Measurements from ENCODE around the gene ALK.

The ALK gene

GRCh38 chr2:29527947-29528346 lies 393.4 kb downstream of the ALK start:
- TF ChIP-seq CTCF (IDR thresholded peaks at IDR 0.05; ENCODE audit: low read depth, low read length) = no peak
- Histone ChIP-seq H3K27ac (no peak overlapping the region), H3K9me3 (ENCODE audit: severe bottlenecking) (no peaks in the 10 kb centered on the region), H3K36me3 (no peaks in the 10 kb centered on the region), H3K27me3 (ENCODE audit: insufficient read depth, low read depth, severe bottlenecking) (no peaks in the 10 kb centered on the region), H3K4me3 (ENCODE audit: low read depth, low read length) (no peak overlapping the region)
- no peak for DNase-seq

- H3K27me3 ChIP-seq (ENCODE audit: insufficient read depth, low read depth, severe bottlenecking) = no peaks in the 10 kb centered on the region
- no peak overlapping the region for H3K4me3 ChIP-seq (ENCODE audit: low read depth, low read length)
- H3K27ac ChIP-seq = no peak overlapping the region
- H3K9me3 ChIP-seq (ENCODE audit: severe bottlenecking) = no peaks in the 10 kb centered on the region
- TF ChIP-seq CTCF (IDR thresholded peaks at IDR 0.05; ENCODE audit: low read depth, low read length) = no peak
- no peak for DNase-seq
- H3K36me3 ChIP-seq = no peaks in the 10 kb centered on the region
Observed at GRCh38 chr2:29526587-29527586, 394.5 kb downstream of the ALK start.

GRCh38 chr2:29525921-29526320 lies 395.5 kb downstream of the ALK start:
- H3K36me3 ChIP-seq = no peaks in the 10 kb centered on the region
- no peak for TF ChIP-seq CTCF (IDR thresholded peaks at IDR 0.05; ENCODE audit: low read depth, low read length)
- no peak for DNase-seq
- H3K27ac ChIP-seq = no peak overlapping the region
- H3K4me3 ChIP-seq (ENCODE audit: low read depth, low read length) = no peak overlapping the region
- no peaks in the 10 kb centered on the region for H3K27me3 ChIP-seq (ENCODE audit: insufficient read depth, low read depth, severe bottlenecking)
- no peaks in the 10 kb centered on the region for H3K9me3 ChIP-seq (ENCODE audit: severe bottlenecking)

- TF ChIP-seq CTCF (IDR thresholded peaks at IDR 0.05; ENCODE audit: low read depth, low read length) = no peak
- H3K4me3 ChIP-seq (ENCODE audit: low read depth, low read length) = no peak overlapping the region
- no peak for DNase-seq
Observed at GRCh38 chr2:29524652-29525051, 396.7 kb downstream of the ALK start.

GRCh38 chr2:29522951-29523669 lies 398.3 kb downstream of the ALK start:
- Histone ChIP-seq H3K27me3 (ENCODE audit: insufficient read depth, low read depth, severe bottlenecking) (no peaks in the 10 kb centered on the region), H3K9me3 (ENCODE audit: severe bottlenecking) (no peaks in the 10 kb centered on the region), H3K27ac (no peak overlapping the region), H3K4me3 (ENCODE audit: low read depth, low read length) (no peak overlapping the region), H3K36me3 (no peaks in the 10 kb centered on the region)
- DNase-seq = no peak
- no peak for TF ChIP-seq CTCF (IDR thresholded peaks at IDR 0.05; ENCODE audit: low read depth, low read length)

More at GRCh38 chr2:29524652-29525051, 396.7 kb downstream of the ALK start:
- H3K9me3 ChIP-seq (ENCODE audit: severe bottlenecking) = no peaks in the 10 kb centered on the region
- H3K27ac ChIP-seq = no peak overlapping the region
- no peaks in the 10 kb centered on the region for H3K36me3 ChIP-seq
- H3K27me3 ChIP-seq (ENCODE audit: insufficient read depth, low read depth, severe bottlenecking) = no peaks in the 10 kb centered on the region

All from WERI-Rb-1 (cell line).